ENCODE measurements around the gene MRM1.

DNA sequence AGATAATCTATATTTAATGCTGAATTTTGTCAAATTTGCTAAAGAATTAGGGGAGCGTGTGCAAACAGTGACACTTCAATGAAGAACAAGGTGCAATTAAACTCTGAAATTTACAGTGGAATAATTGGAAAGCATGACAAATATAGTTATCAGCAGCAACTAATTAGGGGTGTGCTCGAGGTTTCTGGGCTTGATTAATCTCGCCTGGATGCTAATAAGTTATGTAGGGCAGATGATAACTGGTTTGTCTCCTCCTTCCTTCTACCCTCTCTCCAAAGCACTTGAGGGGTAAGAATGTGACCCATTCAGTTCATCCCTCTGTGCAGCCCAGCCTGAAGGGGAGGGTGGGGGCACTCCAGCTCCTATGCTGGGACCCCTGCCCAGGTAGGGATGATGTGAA is 21.9 kb downstream of the MRM1 start:
- TF ChIP-seq, protein P1, sequence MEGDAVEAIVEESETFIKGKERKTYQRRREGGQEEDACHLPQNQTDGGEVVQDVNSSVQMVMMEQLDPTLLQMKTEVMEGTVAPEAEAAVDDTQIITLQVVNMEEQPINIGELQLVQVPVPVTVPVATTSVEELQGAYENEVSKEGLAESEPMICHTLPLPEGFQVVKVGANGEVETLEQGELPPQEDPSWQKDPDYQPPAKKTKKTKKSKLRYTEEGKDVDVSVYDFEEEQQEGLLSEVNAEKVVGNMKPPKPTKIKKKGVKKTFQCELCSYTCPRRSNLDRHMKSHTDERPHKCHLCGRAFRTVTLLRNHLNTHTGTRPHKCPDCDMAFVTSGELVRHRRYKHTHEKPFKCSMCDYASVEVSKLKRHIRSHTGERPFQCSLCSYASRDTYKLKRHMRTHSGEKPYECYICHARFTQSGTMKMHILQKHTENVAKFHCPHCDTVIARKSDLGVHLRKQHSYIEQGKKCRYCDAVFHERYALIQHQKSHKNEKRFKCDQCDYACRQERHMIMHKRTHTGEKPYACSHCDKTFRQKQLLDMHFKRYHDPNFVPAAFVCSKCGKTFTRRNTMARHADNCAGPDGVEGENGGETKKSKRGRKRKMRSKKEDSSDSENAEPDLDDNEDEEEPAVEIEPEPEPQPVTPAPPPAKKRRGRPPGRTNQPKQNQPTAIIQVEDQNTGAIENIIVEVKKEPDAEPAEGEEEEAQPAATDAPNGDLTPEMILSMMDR (IDR thresholded peaks at IDR 0.05; ENCODE audit: insufficient read depth, low read depth, low read length) = no peak
- TF ChIP-seq EZH2 (IDR thresholded peaks at IDR 0.05; ENCODE audit: insufficient read depth, low read length) = no peak

All from astrocyte (in vitro differentiated cells and primary cell).